Astrocyte of the spinal cord (primary cell): ENCODE data around the gene ATP8B4.

Experiments used
- DNase-seq: peaks from one replicate; pipeline ENCODE4 v3.0.0; 2011; ENCODE audit warnings: low read depth, low spot score
- H3K4me3 ChIP-seq: 2 replicates; pipeline ENCODE4 v1.5.1; 2011; ENCODE audit warnings: low read depth, mild to moderate bottlenecking, low read length, moderate library complexity
- CTCF ChIP-seq: IDR thresholded peaks from 2 replicates; pipeline ENCODE4 v1.5.1; 2012; ENCODE audit warnings: low read depth, mild to moderate bottlenecking, low read length, inconsistent platforms
- in situ Hi-C: cut with HindIII; loops from 2 replicates; pipeline ENCODE4 v1.10.0; 2017; ENCODE audit warnings: low sequenced_read_pairs

The ATP8B4 gene

DNA sequence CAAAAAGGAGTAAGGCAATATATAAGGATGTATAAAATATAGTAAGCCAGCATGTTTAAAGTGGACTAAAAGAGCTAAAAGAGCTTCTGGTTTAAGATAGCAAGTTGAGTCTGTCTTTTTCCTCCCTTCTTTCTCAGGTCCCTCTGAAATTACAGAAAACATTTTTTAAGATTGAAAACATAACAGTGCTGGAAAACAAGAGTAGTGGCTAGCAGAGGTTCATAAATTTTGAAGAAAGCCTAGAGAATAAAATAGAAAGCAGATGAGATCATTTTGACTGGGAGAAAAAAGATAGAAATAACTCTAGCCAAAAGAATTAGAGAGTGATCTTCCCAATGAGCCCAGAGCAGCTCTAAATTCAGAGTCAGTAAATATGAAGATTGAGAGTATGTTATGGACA, 41.9 kb downstream of the ATP8B4 start:
- in situ Hi-C loops = no loop called here
- no peak for DNase-seq
- H3K4me3 ChIP-seq = no peak overlapping the region
- TF ChIP-seq CTCF = no peak

DNA sequence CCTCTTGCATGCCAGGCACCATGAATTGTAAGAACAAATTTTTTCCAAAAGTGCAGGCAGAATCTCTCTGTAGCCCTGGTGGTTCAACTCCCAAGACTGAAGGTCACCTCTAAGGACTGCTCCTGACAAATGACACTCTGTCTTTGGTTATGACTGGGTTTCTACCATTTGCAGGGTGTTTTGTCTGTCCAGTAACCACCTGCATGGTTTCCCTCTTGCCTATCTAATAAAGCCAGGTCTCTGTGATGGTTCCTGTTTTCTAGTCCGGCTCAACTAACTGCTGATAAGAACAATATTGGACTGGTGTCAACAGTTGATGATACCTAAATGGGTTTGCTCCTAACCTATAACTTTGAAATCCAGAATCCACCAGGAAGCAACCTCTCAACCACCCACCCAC, 43.7 kb downstream of the ATP8B4 start:
- in situ Hi-C loops = no loop called here
- no peak for TF ChIP-seq CTCF
- no peak overlapping the region for H3K4me3 ChIP-seq
- DNase-seq = no peak

DNA sequence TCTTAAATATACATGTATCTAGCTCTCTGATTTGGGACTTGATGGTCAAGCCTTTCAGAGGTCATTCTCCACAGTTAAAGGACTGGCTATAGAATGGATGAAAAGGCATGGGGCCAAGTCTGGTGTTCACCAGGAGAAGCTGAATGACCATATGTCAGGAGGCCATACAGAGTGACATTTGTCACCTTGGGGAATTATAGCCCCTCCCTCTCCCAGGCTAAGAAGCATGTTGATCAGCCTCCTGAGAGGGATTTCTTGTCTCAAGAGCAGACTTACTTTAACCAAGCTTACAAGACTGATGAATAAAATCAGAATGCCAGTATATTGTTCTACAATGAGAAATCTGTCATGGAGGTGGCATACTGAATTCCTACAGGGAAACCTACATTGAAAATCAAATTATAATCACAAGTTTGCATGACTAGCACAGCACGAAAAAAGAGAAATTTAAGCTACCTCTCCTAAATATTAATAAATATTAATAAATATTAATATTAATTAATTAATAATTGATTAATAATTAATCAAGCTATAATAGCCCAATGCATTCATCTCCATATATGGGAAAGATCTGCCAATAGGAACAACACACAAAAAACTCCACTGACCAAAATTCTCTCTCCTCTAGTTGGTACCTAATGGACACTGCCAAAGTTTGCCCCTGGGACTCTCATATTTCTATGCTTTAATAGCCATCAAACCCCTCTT, 47.3 kb downstream of the ATP8B4 start:
- DNase-seq = no peak
- in situ Hi-C loops = no loop called here
- no peak for TF ChIP-seq CTCF
- H3K4me3 ChIP-seq = no peak overlapping the region

DNA sequence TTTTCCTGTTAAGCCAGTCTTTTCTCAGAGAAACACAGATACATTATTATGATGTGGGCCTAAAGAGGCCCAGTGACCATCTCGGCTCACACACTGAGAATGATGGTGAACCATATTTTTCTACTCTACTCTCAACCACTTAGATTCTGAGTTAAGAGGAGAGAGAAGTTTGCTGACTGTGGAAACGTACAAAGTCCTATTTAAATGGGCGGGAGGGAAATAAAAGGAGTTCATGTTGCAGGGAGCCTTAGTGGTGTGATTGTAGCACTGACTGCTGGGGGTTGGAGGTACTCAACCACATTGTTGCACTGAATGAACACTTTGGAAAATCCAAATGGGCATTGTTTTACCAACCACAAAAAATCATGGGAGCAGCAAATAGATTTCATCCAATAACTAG, 51.0 kb downstream of the ATP8B4 start:
- DNase-seq = no peak
- in situ Hi-C loops = no loop called here
- no peak overlapping the region for H3K4me3 ChIP-seq
- no peak for TF ChIP-seq CTCF

DNA sequence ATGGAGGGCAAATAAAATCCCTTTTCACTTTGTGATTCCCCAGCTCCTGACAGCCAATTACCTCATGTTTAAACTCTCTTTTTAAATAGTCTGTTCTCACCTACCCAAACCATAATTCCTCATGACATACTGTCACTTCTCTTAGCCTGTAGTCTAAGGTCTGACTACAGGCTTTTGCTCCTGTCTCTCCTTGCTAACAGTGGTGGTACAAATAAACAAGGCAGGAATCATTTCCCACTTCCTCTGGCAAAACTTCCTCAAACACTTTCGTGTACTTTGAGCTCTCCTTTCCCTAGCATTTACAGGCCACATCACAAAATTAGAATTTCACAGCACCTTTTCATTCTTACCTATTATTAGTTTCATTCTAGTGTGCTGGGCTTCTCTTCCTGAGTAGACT, 51.8 kb downstream of the ATP8B4 start:
- no peak overlapping the region for H3K4me3 ChIP-seq
- in situ Hi-C loops = no loop called here
- no peak for TF ChIP-seq CTCF
- DNase-seq = no peak

DNA sequence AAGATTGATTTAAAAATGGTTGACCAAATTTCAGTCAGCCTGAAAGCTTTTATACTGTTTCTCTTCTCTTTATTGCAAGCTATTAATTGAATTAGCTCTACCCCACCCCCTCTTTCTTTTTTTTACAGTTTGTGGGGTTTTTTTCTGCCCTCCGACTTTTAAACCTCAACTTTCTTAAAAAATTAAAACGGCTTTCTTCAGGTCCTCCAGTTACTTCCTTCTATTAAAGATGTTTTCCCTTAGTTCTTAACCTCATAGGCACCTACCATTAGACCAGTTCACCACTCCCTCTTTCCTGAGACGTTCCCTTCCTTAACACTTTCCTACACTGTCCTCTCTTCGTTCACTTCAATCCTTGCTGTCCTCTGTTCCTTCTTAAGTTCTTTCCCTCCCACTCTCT, 52.4 kb downstream of the ATP8B4 start:
- TF ChIP-seq CTCF = no peak

More for the DNA sequence above, 52.4 kb downstream of the ATP8B4 start:
- in situ Hi-C loops = no loop called here
- no peak for DNase-seq
- no peak overlapping the region for H3K4me3 ChIP-seq
